HG03439 (cell line): ENCODE results near the gene MRNIP.
"Not testable (repeated sequence)": the region's sequence is repeated elsewhere in the genome, so short reads cannot be mapped to it uniquely, and the experiment has no call there.

Source experiments
- ATAC-seq: cut with Tn5 transposase; IDR thresholded peaks from one replicate; pipeline ENCODE4 v1.9.1; 2021; ENCODE audit warnings: mild to moderate bottlenecking, moderate library complexity; ENCODE audit not compliant: unreplicated experiment

MRNIP gene

DNA sequence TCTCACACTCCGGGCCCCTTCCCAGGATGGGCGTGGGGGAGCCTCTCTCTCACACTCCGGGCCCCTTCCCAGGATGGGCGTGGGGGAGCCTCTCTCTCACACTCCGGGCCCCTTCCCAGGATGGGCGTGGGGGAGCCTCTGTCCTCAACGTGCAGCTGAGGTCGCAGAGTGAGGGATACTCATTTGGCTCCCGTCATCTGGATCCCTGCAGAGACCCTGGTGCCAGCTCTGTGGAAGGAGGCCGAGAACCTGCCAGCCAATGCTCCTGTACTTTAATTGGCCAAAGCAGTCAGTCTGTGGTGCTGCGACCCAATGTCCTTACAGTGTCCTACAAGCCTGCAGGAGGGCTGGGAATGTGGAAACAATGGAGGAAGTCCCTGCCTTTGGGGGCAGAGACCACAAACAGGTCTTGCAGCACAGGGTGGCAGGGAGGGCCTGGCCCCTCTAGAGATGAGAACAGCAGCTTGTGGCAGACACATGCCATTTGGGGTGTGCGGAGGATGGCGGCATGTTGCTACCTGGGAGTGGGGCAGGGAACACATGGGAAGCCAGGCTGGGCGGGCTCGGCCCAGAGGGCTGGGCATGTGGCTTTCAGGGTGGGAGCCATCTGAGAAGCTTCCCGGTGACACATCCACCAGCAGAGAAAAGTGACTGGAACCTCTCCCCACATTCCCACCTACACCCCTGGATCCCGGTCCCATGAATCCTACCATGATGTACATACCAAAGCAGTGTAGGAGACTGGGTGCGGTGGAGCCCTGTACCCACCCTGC, 13.6 kb upstream of the MRNIP start:
- no peak for ATAC-seq

DNA sequence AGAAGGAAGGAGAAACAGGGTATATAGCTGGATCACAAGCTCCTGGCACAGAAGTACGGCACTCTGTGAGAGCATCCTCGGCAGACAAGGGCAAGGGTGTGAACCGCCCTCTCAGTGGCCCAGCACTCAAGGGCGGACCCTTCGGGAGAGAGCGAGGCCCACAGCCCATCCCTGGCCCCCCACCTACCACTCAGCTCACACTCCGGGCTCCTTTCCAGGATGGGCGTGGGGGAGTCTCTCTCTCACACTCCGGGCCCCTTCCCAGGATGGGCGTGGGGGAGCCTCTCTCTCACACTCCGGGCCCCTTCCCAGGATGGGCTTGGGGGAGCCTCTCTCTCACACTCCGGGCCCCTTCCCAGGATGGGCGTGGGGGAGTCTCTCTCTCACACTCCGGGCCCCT, 12.9 kb upstream of the MRNIP start:
- not testable (repeated sequence) for ATAC-seq

DNA sequence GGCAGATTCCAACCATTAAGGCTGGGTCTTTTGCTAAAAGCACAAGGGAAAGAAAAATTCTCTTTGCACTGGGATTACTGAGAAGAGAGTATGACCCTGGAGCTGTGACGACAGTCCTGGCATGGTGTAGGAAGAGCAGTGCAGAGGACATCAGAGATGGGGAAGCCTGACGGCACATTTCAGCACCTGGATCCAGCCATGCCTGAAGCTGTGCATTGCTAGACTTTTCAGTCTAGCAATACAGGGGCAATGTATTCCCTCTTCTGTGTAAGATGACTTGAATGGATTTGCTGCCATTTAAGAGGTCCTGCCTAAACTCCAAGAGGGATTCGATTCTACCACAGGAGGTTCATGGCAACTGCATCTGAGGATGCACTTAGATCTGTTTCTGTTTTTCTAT, 12.3 kb upstream of the MRNIP start:
- no peak for ATAC-seq

DNA sequence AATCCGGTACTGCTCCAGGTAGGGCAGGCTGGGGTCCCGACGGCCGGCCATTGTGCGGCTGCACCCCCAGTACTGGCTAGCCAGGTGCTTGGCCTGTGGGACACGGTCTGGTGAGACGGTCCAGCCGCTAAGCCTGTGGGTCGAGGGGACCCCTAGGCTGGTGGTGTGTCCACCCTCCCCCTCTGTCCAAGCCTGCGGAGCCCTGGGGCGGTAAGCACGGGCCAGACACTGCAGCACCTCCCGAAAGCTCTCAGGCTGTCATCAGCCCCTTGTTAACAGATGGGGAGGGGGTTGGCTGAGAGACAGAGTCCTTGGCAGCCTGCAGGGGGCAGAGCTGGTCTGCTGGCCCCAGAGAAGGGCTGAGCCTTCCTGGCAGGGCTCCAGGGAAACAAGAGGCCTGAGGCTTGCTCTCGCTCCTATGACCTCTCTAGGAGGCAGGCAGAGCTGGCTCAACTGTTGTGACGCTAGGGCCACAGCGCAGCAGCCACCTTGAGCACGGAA, 11.8 kb upstream of the MRNIP start:
- ATAC-seq = no peak

DNA sequence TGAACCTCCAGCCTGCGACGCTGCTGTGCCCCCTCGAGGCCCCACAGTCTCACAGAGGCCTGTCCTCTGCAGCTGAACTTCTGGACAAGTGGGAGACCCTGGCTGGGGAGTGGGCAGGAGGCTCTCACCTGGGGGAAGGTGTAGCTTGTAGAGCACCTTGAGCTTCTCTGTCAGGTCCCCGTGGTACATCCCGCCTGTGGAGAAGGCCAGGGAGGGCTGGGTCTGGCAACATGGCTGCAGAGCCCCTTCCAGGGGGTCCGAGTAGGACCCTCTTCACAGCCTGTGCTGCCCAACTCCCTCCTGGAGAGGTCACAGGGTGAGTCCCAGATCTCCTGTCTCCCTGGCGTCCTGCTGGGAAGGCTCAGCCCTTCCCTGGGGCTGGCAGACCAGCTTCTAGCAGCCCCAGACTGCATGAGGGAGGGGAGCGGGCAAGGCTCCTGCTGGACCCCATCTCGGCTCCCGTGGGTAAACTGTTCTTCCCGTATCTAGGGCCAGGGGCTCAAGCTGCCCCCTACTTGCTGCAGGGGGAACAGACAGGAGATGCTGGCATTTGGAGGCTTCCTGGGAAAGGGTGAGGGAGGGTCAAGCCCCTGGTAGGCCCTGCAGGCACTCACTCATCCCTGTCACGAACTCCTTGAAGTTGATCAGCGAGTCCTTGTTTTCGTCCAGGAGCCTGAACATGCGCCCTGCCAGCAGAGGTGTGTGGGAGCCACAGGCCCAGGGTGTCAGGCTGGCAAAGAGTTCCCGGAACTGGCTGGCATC, 11.2 kb upstream of the MRNIP start:
- ATAC-seq = no peak

DNA sequence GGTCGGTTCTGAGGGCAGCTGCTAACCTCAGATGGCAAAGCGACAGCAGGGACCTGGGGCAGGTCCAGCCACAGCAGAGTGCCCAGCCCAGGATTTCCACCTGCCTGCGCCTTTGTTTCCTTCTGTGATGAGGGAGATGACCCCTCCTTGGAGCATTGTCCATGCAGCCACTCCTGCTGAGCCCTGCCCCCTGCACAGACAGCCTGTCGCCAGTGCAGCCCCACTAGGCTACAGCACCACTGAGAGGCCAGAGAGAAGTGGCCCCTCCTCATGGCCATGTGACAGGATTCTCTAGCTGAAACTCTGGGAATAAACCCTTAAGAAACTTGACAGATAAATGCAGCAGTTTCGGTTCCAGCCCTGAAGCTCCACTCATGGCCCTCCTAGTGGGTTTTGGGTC, 10.5 kb upstream of the MRNIP start:
- no peak for ATAC-seq

DNA sequence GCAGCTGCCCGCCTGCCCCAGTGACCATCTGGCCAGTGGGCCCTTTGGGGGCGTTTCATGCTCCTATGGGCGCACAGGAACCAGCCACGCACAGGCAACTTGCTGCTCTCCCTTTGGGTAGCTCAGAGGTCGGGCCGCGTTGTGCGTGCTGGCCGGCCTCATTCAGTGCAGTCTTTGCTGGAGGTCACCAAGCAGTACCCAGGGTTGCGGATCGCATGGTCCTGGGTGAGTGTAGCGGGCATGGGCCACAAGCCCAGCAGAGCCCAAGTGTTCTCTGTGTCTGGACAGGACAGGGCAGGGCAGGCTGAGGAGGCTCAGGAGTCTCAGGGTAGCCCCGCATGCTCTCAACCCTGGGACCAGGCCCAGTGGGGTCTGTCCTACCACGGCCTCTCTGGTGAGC, 9.9 kb upstream of the MRNIP start:
- no peak for ATAC-seq

DNA sequence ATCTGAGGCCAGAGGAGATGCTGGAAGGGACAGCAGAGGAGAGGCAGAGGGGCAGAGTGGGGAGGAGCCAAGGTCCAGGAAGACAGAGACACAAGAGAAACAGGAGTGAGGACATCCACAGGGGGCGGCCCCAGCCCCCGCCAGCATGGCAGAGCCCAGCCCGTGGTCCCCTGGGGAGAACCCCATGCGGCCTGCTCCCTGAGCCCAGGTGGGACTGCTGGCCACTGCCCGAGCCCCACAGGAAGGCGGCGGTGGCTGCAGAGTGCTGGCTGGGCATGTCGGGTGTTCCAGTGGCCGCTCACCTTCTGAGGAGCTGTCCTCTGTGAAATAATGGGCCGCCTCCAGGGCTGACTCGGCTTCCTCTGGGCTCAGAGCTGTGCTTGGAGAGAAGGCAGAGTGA, 8.9 kb upstream of the MRNIP start:
- no peak for ATAC-seq

DNA sequence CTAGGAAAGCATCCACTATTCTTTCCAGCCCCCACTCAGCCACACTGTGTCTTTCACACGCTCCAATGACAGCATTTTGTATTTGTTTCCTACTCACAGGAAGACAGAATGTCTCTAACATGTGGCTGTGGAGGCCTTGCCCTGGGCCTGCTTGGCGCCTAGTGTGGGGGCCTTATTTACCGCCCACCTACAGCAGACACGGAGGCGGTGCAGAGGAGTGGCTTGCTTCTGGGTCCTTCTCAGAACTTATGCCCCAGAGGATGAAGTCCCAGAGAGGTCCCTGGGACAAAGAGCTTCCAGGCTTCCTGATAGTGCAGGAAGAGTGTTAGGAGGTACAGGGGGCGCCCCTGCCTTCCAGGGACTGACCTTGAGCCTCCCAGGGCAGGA, 8.5 kb upstream of the MRNIP start:
- no peak for ATAC-seq

DNA sequence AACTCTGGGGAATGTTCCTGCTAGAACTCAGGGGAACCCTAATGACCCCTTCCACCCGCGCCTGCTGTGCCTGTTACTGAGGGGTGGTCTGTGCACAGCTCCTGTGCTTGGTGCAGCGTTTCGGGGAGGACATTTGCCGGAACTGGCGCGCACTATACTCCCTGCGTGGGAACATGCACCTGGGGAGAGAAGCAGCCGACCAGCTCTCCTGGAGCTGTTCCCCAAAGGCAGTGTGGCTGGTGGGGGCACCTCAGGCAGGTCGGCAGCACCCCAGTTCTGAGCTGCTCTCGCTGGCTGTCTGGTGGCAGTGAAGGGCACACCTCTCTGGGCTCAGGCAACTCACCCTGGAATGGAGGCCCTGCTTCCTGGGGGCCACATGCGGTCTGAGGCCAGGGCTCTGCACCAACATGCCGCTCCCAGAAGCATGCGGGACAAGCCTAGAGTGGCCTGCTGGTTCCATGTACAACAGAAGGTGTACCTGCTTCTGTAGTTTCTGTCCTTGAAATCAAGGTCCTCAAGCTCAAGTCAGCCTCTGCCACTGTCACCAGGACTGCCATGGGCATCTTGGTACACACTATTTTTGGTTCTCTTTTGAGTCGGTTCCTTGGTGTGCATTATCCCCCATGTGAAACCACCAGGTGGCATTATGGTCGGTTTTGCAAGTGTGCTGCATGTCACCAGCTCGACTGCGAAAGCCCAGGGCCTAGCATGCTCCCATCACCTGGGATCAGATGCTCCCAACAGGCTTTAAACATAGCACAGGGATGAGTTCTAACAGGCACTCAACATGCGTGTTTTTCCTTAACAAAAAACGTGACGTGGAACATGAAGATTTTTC, 7.8 kb upstream of the MRNIP start:
- no peak for ATAC-seq

DNA sequence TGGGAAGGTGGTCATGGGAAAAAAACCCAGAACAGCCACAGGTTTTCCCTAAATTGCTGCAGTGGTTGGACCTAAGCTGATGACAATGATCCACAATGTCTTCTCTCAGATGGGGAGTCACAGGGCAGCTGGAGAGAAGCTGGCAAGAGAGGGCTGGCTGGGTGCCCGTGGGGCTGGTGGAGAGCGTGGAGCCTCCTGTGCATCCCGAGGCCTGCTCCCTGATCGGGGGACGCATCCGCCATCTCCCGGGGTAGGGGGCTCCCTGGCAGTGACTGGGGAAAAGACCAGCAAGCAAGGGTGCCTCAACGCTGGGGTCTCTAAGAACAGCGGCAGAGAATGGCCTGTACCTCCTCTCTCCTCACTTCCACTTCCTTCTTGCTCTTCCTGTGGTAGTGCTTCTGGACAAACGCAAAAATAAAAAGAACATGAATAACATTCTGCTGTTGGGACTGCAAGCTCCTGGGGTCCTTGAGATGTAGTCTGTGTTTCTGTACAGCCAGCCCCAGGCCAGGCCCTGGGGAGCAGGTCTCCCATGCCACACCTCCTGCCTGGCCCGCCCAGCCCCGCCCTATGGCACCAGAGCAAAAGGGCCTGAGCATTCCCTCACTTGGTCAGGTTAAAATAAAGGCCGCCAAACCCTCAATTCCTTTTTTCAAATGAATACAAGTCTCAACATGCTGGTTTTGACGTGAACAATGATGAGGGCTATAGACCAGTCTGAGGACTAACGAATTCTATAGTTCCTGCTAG, 7.0 kb upstream of the MRNIP start:
- no peak for ATAC-seq

DNA sequence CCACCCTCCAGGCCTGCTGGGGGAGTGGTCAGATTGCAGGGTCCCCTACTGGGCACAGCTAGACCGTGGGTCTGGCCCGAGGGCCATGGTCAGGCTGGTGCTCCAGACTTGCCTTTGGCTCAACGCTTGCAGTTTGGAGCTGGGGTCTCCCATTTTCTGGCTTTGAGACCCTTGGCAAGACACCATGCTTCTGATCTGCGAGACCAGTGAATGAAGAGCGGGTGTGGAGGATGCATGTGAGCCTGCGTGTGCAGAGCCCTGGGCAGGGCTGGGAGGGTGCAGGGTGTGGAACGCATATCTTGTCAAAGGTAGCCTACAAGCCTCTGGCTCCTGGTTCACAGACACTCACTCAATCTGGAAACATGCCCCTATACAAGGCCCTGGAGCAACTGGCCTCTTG, 6.1 kb upstream of the MRNIP start:
- ATAC-seq = no peak

DNA sequence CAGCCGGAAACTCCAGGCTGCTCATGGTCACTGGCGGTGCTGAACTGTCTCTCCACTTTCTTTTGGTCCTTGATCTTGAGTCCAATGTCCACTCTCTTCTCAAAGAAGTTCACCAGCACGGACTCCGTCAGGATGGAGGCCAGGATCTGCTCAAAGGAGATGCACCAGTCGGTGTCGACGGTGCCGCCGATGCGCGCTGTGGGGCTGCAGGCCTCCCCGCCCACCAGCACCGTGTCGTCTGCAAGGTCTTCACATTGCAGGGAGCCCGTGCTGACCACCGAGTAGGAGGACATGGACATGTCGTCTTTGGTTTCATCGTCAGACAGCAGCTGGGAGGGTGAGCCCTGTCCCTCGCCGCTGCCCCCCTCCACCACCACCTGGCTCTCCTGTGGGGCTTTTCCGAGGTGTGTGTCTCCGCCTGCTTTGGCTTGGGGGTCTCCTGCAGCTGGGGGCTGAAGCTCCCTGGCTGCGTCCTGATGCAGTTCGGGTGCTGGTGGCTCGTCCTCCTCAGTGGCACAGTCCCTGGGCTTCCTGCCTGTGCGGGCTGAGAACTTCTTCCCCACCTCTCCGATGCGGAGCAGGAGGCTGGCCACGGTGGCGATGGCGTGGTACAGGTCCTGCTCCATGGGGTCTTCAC, 5.0 kb upstream of the MRNIP start:
- no peak for ATAC-seq

DNA sequence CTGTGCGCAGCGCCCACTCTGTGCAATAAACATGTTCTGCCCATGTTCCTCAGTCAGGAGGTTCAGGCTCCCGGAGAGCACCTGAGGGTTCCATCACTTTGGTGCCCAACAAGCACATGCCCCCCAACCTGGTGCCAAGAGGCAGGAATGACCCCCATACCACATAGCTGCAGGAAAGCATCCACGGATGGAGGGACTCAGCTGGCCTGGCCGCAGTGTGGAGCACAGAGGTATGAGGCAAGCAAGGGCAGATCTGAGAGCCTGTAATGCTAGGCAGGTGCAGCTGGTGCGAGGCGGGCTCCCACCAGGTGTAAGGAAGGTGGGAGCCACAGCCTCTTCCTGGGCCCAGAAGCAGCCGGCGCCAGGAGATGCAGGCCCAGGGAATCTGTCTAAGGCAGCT, 4.3 kb upstream of the MRNIP start:
- no peak for ATAC-seq

DNA sequence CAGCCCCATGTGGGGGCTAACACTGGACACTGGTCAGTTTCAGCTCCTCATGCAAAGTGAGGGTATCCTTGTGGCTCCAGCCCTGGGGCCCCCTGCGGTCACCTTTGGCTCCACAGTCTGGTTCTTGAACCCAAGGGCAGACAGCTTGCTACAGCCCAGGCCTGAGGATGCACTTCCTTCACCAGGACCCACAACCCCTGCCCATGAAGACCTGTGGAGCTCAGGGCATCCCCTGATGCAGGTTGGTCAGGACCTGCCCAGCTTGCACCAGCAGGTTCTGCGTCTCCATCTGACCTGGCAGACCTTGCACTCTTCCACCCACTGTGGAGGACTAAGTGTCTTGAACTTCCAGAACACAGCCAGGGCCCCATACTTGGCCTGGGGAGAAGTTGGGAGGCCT, 3.7 kb upstream of the MRNIP start:
- ATAC-seq = no peak

DNA sequence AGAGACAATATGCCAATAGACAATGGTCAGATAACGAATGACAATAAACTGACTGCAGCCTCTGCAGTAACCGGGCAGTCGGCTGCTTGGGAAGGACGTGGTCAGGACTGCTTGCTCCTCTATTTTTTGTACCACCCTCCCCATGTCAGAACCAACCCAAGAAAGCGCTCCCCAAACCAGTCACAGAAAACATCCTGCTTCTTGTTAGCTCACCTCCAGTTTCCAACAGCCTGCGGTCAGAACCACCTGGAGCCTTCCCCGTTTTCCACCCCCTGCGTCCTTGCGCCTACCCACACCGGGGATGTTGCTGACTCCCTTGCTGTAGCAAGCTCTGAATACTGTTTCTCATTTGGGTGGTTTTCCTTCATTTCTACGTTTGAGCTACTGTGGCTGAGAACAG, 1.7 kb upstream of the MRNIP start:
- ATAC-seq = no peak

DNA sequence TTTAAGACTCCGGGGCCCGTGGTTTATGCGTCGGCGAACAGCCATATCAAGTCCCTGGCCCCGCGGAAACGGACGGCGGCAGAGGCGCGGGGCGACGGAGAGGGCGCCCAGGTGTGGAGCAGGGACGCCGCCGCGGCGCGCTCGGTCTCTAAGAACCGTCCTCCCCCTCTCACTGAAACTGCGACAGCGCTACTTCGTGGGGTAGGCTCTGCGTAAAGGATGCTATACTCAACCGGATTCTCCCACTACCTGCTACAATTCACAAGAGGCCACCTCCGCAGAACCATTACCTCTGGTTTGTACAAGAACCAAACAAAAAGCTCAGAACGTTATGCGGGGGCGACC, 404 bp downstream of the MRNIP start:
- ATAC-seq = peak; percentile 43

DNA sequence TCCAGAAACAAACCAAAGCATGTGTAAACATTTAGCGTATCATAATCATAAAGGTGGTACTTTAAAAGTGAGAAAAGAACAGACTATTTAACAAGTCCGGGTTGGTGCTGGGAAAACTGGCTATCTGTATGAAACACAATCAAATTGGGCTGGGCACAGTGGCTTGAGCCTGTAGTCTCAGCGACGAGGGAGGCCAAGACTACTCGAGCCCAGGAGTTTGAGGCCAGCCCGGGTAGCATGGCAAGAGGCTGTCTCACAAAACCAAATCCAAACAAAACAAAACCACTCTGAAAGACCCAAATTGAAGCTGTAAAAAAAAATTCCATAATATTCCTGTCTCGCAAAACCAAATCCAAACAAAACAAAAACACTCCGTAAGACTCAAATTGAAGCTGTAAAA, 4.3 kb downstream of the MRNIP start:
- ATAC-seq = no peak

DNA sequence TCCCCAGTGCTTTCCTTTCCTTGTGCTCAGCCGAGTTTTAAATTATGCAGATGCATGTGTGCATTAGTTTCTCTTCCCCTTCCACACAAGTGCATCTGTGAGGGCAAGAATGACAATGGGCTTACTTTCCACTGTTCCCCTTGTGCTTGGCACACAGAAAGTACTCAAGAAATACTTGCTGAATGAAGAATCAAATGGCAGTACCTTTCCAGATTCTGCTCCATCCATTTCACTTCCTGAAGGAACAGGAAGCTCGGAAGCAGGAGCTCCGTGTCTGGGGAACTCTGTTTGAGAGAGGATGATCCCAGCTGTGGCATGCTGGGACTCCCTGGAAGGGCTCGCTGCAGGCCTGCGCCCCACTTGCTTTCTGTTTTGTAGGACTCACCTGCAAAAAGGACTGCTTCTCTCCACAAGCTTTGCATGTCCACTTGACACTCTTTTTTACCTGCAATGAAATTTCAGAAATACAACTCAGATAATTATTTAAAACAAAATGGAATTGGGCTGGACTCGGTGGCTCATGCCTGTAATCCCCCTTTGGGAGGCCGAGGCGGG, 5.5 kb downstream of the MRNIP start:
- ATAC-seq = no peak

DNA sequence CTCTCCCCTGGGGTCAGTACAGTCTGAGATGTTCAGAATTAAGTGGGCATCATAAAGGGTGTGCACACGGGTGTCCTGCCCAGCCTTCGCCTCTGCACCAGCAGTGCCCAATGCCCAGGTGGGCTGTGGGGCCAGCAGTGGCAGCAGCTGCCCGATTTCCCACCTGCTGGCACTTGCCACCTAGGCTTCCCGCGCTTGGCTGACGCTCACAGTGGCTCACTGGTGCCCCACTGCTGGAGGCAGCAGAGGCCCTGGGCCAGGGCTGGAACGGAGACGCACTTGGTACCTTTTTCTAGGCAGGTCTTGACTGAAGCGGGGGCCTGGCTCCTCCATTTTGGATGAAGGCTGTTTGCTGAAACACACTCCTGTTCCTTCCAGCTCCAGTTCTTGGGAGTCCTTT, 17.0 kb downstream of the MRNIP start:
- ATAC-seq = no peak
